ENCODE results near the gene ADCK1.

The ADCK1 gene

DNA sequence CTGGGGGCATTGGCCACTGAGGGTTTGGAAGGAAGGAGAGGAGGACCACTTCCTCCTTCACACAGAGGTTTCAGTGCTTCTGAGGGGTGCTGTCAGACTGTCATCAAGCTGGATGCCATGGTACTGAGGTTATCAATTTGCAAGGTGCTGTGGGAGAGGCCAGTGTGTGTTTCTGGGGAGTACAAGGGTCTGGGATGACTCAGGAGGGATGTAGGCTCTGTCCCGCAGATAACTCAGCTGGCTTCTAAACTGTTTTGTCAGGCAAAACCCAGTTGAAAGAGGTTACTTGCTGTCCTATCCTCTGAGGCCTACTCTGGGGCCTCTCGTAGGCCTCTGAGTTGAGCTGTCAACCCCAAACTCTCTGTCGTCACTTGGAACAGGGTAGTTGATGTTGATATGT lies 22.8 kb downstream of the ADCK1 start:
- no peak overlapping the region for H3K4me3 ChIP-seq (ENCODE audit: low read length)
- DNase-seq (ENCODE audit: low read depth), result no peak
- TF ChIP-seq, protein P1, sequence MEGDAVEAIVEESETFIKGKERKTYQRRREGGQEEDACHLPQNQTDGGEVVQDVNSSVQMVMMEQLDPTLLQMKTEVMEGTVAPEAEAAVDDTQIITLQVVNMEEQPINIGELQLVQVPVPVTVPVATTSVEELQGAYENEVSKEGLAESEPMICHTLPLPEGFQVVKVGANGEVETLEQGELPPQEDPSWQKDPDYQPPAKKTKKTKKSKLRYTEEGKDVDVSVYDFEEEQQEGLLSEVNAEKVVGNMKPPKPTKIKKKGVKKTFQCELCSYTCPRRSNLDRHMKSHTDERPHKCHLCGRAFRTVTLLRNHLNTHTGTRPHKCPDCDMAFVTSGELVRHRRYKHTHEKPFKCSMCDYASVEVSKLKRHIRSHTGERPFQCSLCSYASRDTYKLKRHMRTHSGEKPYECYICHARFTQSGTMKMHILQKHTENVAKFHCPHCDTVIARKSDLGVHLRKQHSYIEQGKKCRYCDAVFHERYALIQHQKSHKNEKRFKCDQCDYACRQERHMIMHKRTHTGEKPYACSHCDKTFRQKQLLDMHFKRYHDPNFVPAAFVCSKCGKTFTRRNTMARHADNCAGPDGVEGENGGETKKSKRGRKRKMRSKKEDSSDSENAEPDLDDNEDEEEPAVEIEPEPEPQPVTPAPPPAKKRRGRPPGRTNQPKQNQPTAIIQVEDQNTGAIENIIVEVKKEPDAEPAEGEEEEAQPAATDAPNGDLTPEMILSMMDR (conservative IDR thresholded peaks at IDR 0.05; ENCODE audit: low read length), result no peak

DNA sequence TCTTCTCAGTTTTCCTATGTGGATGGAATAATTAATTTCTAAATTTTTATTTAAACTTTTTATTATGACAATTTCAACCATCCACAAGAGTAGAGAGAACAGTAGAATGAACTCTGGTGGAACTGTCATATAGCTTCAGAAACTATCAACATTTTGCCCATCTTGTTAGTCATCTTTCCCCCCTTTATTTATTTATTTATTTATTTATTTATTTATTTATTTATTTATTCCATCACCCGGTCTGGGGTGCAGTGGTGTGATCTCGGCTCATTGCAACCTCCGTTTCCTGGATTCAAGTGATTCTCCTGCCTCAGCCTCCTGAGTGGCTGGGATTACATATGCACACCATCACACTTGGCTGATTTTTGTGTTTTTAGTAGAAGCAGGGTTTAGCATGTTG lies 23.5 kb downstream of the ADCK1 start:
- no peak for DNase-seq (ENCODE audit: low read depth)
- TF ChIP-seq, protein P1 (conservative IDR thresholded peaks at IDR 0.05; ENCODE audit: low read length), result no peak
- H3K4me3 ChIP-seq (ENCODE audit: low read length), result no peak overlapping the region

DNA sequence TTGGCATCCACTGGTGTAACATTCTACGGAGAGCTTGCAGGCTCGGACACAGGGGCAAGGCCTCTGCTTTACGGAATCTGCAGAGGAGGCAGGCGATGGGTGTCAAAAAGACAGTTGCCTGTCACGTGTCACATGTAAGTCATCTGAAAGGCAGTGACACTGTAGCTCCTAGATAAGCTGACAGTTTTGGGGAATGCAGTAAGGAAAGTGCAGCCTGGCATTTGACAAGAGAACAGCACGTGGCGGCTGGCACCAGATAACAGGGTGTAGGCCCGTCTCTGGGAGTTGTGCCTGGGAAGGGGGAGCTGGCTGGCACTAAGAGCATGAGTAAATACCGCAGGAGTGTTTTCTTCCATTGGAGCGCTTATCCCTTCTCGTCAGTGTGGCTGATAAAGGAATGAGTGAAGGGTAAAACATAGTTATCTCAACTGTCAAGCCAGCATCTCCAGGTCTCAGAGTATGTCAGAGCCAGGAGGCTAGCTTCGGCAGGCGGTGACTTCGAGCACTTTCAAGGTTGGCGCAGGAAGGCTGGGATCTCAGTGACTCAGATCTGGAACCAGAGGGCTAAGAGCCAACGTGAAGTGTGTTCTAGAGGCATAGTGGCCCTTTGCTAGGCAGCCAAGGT lies 26.1 kb downstream of the ADCK1 start:
- no peak for DNase-seq (ENCODE audit: low read depth)
- TF ChIP-seq, protein P1 (conservative IDR thresholded peaks at IDR 0.05; ENCODE audit: low read length), result no peak
- no peak overlapping the region for H3K4me3 ChIP-seq (ENCODE audit: low read length)

DNA sequence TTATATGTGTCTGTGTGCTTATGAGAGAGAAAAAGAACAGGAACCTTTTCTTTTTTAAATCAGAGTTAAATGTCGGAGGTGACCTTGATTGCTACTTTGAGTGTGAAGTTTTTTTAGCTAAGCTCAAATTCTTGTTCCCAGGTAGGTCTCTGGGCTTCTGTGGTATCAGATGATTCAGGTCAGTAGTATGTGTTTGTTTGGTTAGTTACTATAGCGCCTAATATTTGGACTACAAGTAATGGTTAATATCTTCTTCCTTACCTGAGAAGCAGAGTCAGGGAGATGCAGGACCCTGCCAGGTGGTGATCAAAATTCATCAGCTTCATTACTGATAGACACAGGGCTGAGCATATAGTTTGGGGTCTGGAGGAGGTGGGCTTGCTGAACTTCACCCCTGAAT lies 30.8 kb downstream of the ADCK1 start:
- no peak for DNase-seq (ENCODE audit: low read depth)
- TF ChIP-seq, protein P1 (conservative IDR thresholded peaks at IDR 0.05; ENCODE audit: low read length), result no peak
- no peak overlapping the region for H3K4me3 ChIP-seq (ENCODE audit: low read length)

DNA sequence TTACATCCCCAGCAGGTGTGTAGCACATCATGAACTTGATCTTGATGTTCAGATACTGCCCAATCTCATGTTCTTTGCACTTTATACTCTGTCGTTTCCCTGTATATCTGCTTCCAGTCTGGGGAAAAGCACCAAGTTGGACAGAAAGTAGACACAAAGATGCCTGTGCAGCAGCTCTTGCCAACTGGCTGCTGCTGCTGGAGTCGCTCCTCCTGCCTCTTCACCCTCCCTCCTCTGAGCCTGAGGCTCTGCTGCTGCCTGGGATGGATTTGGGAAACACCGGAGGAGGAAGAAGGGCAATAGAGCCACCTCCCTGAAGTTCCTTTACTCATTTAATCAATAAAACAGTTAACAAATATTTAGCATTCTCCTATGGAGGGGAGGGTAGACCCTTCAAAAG lies 32.4 kb downstream of the ADCK1 start:
- H3K4me3 ChIP-seq (ENCODE audit: low read length), result no peak overlapping the region
- TF ChIP-seq, protein P1 (conservative IDR thresholded peaks at IDR 0.05; ENCODE audit: low read length), result no peak
- no peak for DNase-seq (ENCODE audit: low read depth)

DNA sequence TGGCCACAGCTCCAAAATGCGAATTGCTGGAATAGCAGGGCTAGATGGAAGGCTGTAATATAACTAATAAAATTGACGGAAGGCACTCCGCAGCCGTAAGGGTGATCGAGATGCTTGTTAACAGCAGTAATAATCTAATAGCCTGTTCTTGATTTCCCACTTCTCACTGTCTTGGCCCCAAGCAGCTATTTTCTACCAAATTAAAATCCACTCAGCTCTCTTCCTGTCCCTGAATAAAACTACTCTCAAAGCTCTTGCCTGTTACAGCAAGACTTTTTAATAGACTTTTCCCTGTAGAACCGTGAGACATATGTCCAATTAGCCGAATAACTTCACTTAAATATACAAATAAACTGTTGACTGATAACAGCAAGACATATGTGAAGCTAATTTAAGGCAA lies 38.0 kb downstream of the ADCK1 start:
- no peak for DNase-seq (ENCODE audit: low read depth)
- TF ChIP-seq, protein P1 (conservative IDR thresholded peaks at IDR 0.05; ENCODE audit: low read length), result no peak
- H3K4me3 ChIP-seq (ENCODE audit: low read length), result no peak overlapping the region

DNA sequence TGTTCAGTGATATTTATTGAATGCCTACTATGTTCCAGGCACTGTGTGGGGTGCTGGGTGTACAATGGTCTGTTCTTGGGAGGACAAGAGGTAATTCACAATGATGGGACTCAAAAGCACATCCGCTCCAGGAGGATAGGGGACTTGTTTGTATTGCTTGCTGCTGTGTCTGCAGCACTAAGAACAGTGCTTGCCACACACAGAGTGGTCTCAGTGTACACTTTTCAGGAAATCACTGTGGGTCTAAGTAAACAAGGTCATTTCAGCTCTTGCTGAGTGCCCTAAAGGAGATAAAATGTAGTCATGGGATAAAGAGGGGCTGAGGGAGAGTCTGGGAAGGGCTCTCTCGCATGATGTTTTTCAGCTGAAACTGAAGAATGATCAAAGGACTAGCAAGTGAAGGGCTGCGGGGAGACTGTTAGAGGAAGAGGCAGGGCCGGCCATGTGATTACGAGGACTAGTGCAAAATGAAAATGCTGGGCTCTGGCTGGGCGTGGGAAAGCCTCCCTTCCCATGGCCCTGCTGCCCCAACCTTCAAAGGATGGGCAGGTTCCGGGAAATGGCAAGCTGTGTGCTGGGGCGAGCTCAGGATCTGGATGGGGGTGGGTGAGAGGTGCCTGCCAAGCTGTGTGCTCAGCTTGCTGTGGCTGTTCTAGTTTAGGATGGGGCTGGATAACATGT lies 39.1 kb downstream of the ADCK1 start:
- H3K4me3 ChIP-seq (ENCODE audit: low read length), result no peak overlapping the region
- no peak for DNase-seq (ENCODE audit: low read depth)
- TF ChIP-seq, protein P1 (conservative IDR thresholded peaks at IDR 0.05; ENCODE audit: low read length), result no peak

All from AG10803 (cell line).